ENCODE results near the gene IFNGR2. TPM values are rescaled to one million over a fixed set of nuclear protein-coding genes. Genes with fewer than 3 reads are reported as not detected.

The IFNGR2 gene
- polyA plus RNA-seq, 1 donor (not counting 4 experiments of a cell fraction or from before 2014, with no cell fraction given): 94.3 TPM

- no peak overlapping the region for H3K9ac ChIP-seq (ENCODE audit: control insufficient read depth, extremely low read depth, insufficient read depth, low read length)
- peaks cover 32% of the 10 kb centered on the region for H3K4me1 ChIP-seq (ENCODE audit: control insufficient read depth, extremely low read depth, insufficient read depth, low read length)
- H3K27ac ChIP-seq (ENCODE audit: control insufficient read depth, insufficient read depth, low read length): no peak overlapping the region
- peaks cover 30 to 58% of the 10 kb centered on the region in 2 experiments for H3K36me3 ChIP-seq (ENCODE audit: control insufficient read depth in 2 of 2, extremely low read depth in 1 of 2, insufficient read depth in 2 of 2, low read length in 2 of 2)
- TF ChIP-seq EZH2 (IDR thresholded peaks at IDR 0.05; ENCODE audit: low read length): no peak
- TF ChIP-seq, protein P1, sequence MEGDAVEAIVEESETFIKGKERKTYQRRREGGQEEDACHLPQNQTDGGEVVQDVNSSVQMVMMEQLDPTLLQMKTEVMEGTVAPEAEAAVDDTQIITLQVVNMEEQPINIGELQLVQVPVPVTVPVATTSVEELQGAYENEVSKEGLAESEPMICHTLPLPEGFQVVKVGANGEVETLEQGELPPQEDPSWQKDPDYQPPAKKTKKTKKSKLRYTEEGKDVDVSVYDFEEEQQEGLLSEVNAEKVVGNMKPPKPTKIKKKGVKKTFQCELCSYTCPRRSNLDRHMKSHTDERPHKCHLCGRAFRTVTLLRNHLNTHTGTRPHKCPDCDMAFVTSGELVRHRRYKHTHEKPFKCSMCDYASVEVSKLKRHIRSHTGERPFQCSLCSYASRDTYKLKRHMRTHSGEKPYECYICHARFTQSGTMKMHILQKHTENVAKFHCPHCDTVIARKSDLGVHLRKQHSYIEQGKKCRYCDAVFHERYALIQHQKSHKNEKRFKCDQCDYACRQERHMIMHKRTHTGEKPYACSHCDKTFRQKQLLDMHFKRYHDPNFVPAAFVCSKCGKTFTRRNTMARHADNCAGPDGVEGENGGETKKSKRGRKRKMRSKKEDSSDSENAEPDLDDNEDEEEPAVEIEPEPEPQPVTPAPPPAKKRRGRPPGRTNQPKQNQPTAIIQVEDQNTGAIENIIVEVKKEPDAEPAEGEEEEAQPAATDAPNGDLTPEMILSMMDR (optimal IDR thresholded peaks at IDR 0.05 in 1 of 3, IDR thresholded peaks at IDR 0.05 in 1 of 3, conservative IDR thresholded peaks at IDR 0.05 in 1 of 3; ENCODE audit: extremely low read depth in 1 of 3, insufficient read depth in 2 of 3, low read length in 3 of 3): no peak
- no peaks in the 10 kb centered on the region for H3K27me3 ChIP-seq (ENCODE audit: control insufficient read depth, extremely low read depth, insufficient read depth, low read length)
- no peak overlapping the region for H3K4me2 ChIP-seq (ENCODE audit: control insufficient read depth, extremely low read depth, insufficient read depth, low read depth, low read length)
- dilution Hi-C loops (cut with MboI; ENCODE audit: extremely low pct_ligation_motif_present, low sequenced_read_pairs): no loop called here
- H2AFZ ChIP-seq (ENCODE audit: control insufficient read depth, low read length): no peak overlapping the region
- no peaks in the 10 kb centered on the region for H3K9me1 ChIP-seq (ENCODE audit: control insufficient read depth, extremely low read depth, insufficient read depth, low read length)
- H3K9me3 ChIP-seq (ENCODE audit: control insufficient read depth, low read depth, low read length): no peaks in the 10 kb centered on the region
- peaks cover 2% of the 10 kb centered on the region for H3K79me2 ChIP-seq (ENCODE audit: control insufficient read depth, insufficient read depth, low read length)
- no peaks in the 10 kb centered on the region for H4K20me1 ChIP-seq (ENCODE audit: control insufficient read depth, extremely low read depth, insufficient read depth, low read length)
- no peak for DNase-seq (ENCODE audit: low read depth, low spot score)
- FAIRE-seq: no peak
- no peak overlapping the region for H3K4me3 ChIP-seq (ENCODE audit: control insufficient read depth in 2 of 3, extremely low read depth in 1 of 3, insufficient read depth in 2 of 3, low read depth in 1 of 3, low read length in 3 of 3)
Observed at GRCh38 chr21:33433001-33433400, 29.8 kb downstream of the IFNGR2 start.

GRCh38 chr21:33433425-33434114 is 30.4 kb downstream of the IFNGR2 start:
- H4K20me1 ChIP-seq (ENCODE audit: control insufficient read depth, extremely low read depth, insufficient read depth, low read length): no peaks in the 10 kb centered on the region
- no peak overlapping the region for H3K4me3 ChIP-seq (ENCODE audit: control insufficient read depth in 2 of 3, extremely low read depth in 1 of 3, insufficient read depth in 2 of 3, low read depth in 1 of 3, low read length in 3 of 3)
- H3K27ac ChIP-seq (ENCODE audit: control insufficient read depth, insufficient read depth, low read length): peak overlapping the region; percentile 76
- no peaks in the 10 kb centered on the region for H3K9me1 ChIP-seq (ENCODE audit: control insufficient read depth, extremely low read depth, insufficient read depth, low read length)
- DNase-seq (ENCODE audit: low read depth, low spot score) (no peak), FAIRE-seq (no peak)
- peaks cover 26% of the 10 kb centered on the region for H3K4me1 ChIP-seq (ENCODE audit: control insufficient read depth, extremely low read depth, insufficient read depth, low read length)
- dilution Hi-C loops (cut with MboI; ENCODE audit: extremely low pct_ligation_motif_present, low sequenced_read_pairs): no loop called here
- H3K4me2 ChIP-seq (ENCODE audit: control insufficient read depth, extremely low read depth, insufficient read depth, low read depth, low read length): no peak overlapping the region
- H3K36me3 ChIP-seq (ENCODE audit: control insufficient read depth in 2 of 2, extremely low read depth in 1 of 2, insufficient read depth in 2 of 2, low read length in 2 of 2): peaks cover 33 to 54% of the 10 kb centered on the region in 2 experiments
- H3K9ac ChIP-seq (ENCODE audit: control insufficient read depth, extremely low read depth, insufficient read depth, low read length): peak overlapping the region; percentile 20
- TF ChIP-seq, protein P1 (optimal IDR thresholded peaks at IDR 0.05 in 1 of 3, IDR thresholded peaks at IDR 0.05 in 1 of 3, conservative IDR thresholded peaks at IDR 0.05 in 1 of 3; ENCODE audit: extremely low read depth in 1 of 3, insufficient read depth in 2 of 3, low read length in 3 of 3): no peak
- TF ChIP-seq EZH2 (IDR thresholded peaks at IDR 0.05; ENCODE audit: low read length): no peak
- no peaks in the 10 kb centered on the region for H3K9me3 ChIP-seq (ENCODE audit: control insufficient read depth, low read depth, low read length)
- H3K79me2 ChIP-seq (ENCODE audit: control insufficient read depth, insufficient read depth, low read length): peaks cover 2% of the 10 kb centered on the region
- no peaks in the 10 kb centered on the region for H3K27me3 ChIP-seq (ENCODE audit: control insufficient read depth, extremely low read depth, insufficient read depth, low read length)
- no peak overlapping the region for H2AFZ ChIP-seq (ENCODE audit: control insufficient read depth, low read length)
